ENCODE data around the gene ARF3.
A peak's percentile ranks its signal among the peaks of the same experiment; 100 is the strongest.

ARF3 gene

GRCh38 chr12:48977290-48978281 is 20.3 kb upstream of the ARF3 start:
- DNase-seq: peak; percentile 78
- Mint-ChIP-seq H3K27ac (peak overlapping the region; percentile 49), H3K27me3 (peaks cover 81 to 93% of the 10 kb centered on the region in 2 donors), H3K36me3 (peaks cover 0 to 11% of the 10 kb centered on the region in 2 donors), H3K9me3 (peaks cover 0 to 4% of the 10 kb centered on the region in 2 donors), H3K4me1 (peaks cover 50 to 62% of the 10 kb centered on the region in 2 donors), H3K4me3 (peak overlapping the region; percentile 48 to 57)
- ATAC-seq (replicated peaks): peak; percentile 74 to 82

GRCh38 chr12:48973941-48974673 is 16.8 kb upstream of the ARF3 start:
- Mint-ChIP-seq H3K27ac (no peak overlapping the region), H3K9me3 (no peaks in the 10 kb centered on the region), H3K4me3 (no peak overlapping the region), H3K4me1 (peaks cover 44 to 65% of the 10 kb centered on the region in 2 donors), H3K36me3 (peaks cover 0 to 2% of the 10 kb centered on the region in 2 donors), H3K27me3 (peaks cover 78 to 86% of the 10 kb centered on the region in 2 donors)
- no peak for ATAC-seq (replicated peaks)
- no peak for DNase-seq

- Mint-ChIP-seq H3K4me3 (no peak overlapping the region), H3K36me3 (peaks cover 0 to 2% of the 10 kb centered on the region in 2 donors), H3K4me1 (peaks cover 43 to 65% of the 10 kb centered on the region in 2 donors)
These were observed 16.2 kb upstream of the ARF3 start for GRCh38 chr12:48973531-48973930.

GRCh38 chr12:48972952-48973483 is 15.7 kb upstream of the ARF3 start:
- no peak for ATAC-seq (replicated peaks)
- Mint-ChIP-seq H3K4me3 (no peak overlapping the region), H3K9me3 (no peaks in the 10 kb centered on the region), H3K36me3 (peaks cover 0 to 2% of the 10 kb centered on the region in 2 donors), H3K27ac (no peak overlapping the region), H3K4me1 (peaks cover 46 to 67% of the 10 kb centered on the region in 2 donors), H3K27me3 (peaks cover 73 to 80% of the 10 kb centered on the region in 2 donors)
- DNase-seq: no peak

More at GRCh38 chr12:48973531-48973930, 16.2 kb upstream of the ARF3 start:
- Mint-ChIP-seq H3K27ac (no peak overlapping the region), H3K9me3 (no peaks in the 10 kb centered on the region), H3K27me3 (peaks cover 73 to 80% of the 10 kb centered on the region in 2 donors)
- ATAC-seq (replicated peaks): no peak
- no peak for DNase-seq

- H3K4me3 Mint-ChIP-seq: peak overlapping the region; percentile 70 to 76
These were observed 15.1 kb upstream of the ARF3 start for GRCh38 chr12:48972213-48972951.

GRCh38 chr12:48970702-48971334 is 13.5 kb upstream of the ARF3 start:
- H3K4me3 Mint-ChIP-seq: peak overlapping the region; percentile 42 to 70
- no peak for DNase-seq
- H3K9me3 Mint-ChIP-seq: no peaks in the 10 kb centered on the region
- peaks cover 43 to 64% of the 10 kb centered on the region in 2 donors for H3K4me1 Mint-ChIP-seq
- peaks cover 0 to 2% of the 10 kb centered on the region in 2 donors for H3K36me3 Mint-ChIP-seq
- ATAC-seq (replicated peaks): no peak
- H3K27ac Mint-ChIP-seq: peak overlapping the region; percentile 63
- H3K27me3 Mint-ChIP-seq: peaks cover 54 to 58% of the 10 kb centered on the region in 2 donors

More at GRCh38 chr12:48972213-48972951, 15.1 kb upstream of the ARF3 start:
- Mint-ChIP-seq H3K36me3 (peaks cover 0 to 2% of the 10 kb centered on the region in 2 donors), H3K27me3 (peaks cover 67 to 74% of the 10 kb centered on the region in 2 donors), H3K4me1 (peaks cover 41 to 60% of the 10 kb centered on the region in 2 donors), H3K27ac (no peak overlapping the region), H3K9me3 (no peaks in the 10 kb centered on the region)
- peak; percentile 19 for DNase-seq
- ATAC-seq (replicated peaks): peak; percentile 45 to 53

- DNase-seq (no peak), ATAC-seq (replicated peaks) (peak; percentile 18 to 37)
- peak overlapping the region; percentile 45 to 46 for H3K4me3 Mint-ChIP-seq
- no peaks in the 10 kb centered on the region for H3K9me3 Mint-ChIP-seq
- H3K27ac Mint-ChIP-seq: no peak overlapping the region
- H3K27me3 Mint-ChIP-seq: peaks cover 47 to 53% of the 10 kb centered on the region in 2 donors
- H3K36me3 Mint-ChIP-seq: peaks cover 0 to 2% of the 10 kb centered on the region in 2 donors
- H3K4me1 Mint-ChIP-seq: peaks cover 47 to 70% of the 10 kb centered on the region in 2 donors
These were observed 12.8 kb upstream of the ARF3 start for GRCh38 chr12:48969833-48970701.

GRCh38 chr12:48969160-48969771 is 12.0 kb upstream of the ARF3 start:
- H3K36me3 Mint-ChIP-seq: peaks cover 0 to 2% of the 10 kb centered on the region in 2 donors
- peaks cover 41 to 45% of the 10 kb centered on the region in 2 donors for H3K27me3 Mint-ChIP-seq
- H3K4me3 Mint-ChIP-seq: peak overlapping the region; percentile 45 to 46
- peaks cover 47 to 70% of the 10 kb centered on the region in 2 donors for H3K4me1 Mint-ChIP-seq
- no peak for DNase-seq
- H3K27ac Mint-ChIP-seq: peak overlapping the region; percentile 56
- ATAC-seq (replicated peaks): no peak
- no peaks in the 10 kb centered on the region for H3K9me3 Mint-ChIP-seq

GRCh38 chr12:48968467-48968866 is 11.2 kb upstream of the ARF3 start:
- peaks cover 33 to 37% of the 10 kb centered on the region in 2 donors for H3K27me3 Mint-ChIP-seq
- no peak overlapping the region for H3K4me3 Mint-ChIP-seq
- DNase-seq: no peak
- H3K4me1 Mint-ChIP-seq: peaks cover 44 to 65% of the 10 kb centered on the region in 2 donors
- peaks cover 0 to 2% of the 10 kb centered on the region in 2 donors for H3K36me3 Mint-ChIP-seq
- ATAC-seq (replicated peaks): peak in 1 of 2 donors; percentile 35
- H3K9me3 Mint-ChIP-seq: no peaks in the 10 kb centered on the region
- no peak overlapping the region for H3K27ac Mint-ChIP-seq

- Mint-ChIP-seq H3K4me3 (no peak overlapping the region), H3K27me3 (peaks cover 29 to 32% of the 10 kb centered on the region in 2 donors), H3K9me3 (no peaks in the 10 kb centered on the region), H3K4me1 (peaks cover 44 to 65% of the 10 kb centered on the region in 2 donors), H3K27ac (no peak overlapping the region), H3K36me3 (peaks cover 0 to 2% of the 10 kb centered on the region in 2 donors)
- ATAC-seq (replicated peaks): no peak
- no peak for DNase-seq
These were observed 10.7 kb upstream of the ARF3 start for GRCh38 chr12:48967991-48968390.

GRCh38 chr12:48966177-48966895 is 9.0 kb upstream of the ARF3 start:
- H3K4me1 Mint-ChIP-seq: peaks cover 31 to 48% of the 10 kb centered on the region in 2 donors
- ATAC-seq (replicated peaks) (peak in 1 of 2 donors; percentile 26), DNase-seq (no peak)
- no peak overlapping the region for H3K27ac Mint-ChIP-seq
- H3K36me3 Mint-ChIP-seq: peaks cover 0 to 2% of the 10 kb centered on the region in 2 donors
- peaks cover 12 to 15% of the 10 kb centered on the region in 2 donors for H3K27me3 Mint-ChIP-seq
- no peaks in the 10 kb centered on the region for H3K9me3 Mint-ChIP-seq
- H3K4me3 Mint-ChIP-seq: no peak overlapping the region
